Vagina (tissue), 2 donors: ENCODE results near the gene ARFGAP2. TPM values are rescaled to one million over a fixed set of nuclear protein-coding genes. Genes with fewer than 3 reads are reported as not detected.

Source experiments
- DNase-seq, 2 donors: peaks; one replicate each; pipeline ENCODE4 v3.0.0-alpha.2; 2017; ENCODE audit errors: extremely low spot score in 2 of 2
- H3K27ac ChIP-seq: fragments of 200-600 bp; sonication (generic); one replicate; pipeline ENCODE4 v1.5.1; 2019
- H3K27me3 ChIP-seq: fragments of 200-600 bp; sonication (generic); one replicate; pipeline ENCODE4 v1.5.1; 2019
- H3K36me3 ChIP-seq, 2 donors: fragments of 200-600 bp; sonication (generic); one replicate each; pipeline ENCODE4 v1.5.1; 2017 to 2019
- H3K4me1 ChIP-seq: fragments of 200-600 bp; sonication (generic); one replicate; pipeline ENCODE4 v1.5.1; 2019
- H3K4me3 ChIP-seq, 2 donors: fragments of 200-600 bp; sonication (generic); 1 replicate in 1 of 2; 2 replicates in 1 of 2; pipeline ENCODE4 v1.5.1; 2016 to 2019
- H3K9me3 ChIP-seq: fragments of 200-600 bp; sonication (generic); one replicate; pipeline ENCODE4 v1.5.1; 2019
- POLR2A ChIP-seq, 2 donors: fragments of 450-650 bp; IDR thresholded peaks; one replicate each; pipeline ENCODE4 v1.6.1; 2017; ENCODE audit warnings: antibody characterized with exemption in 2 of 2, mild to moderate bottlenecking in 2 of 2, moderate library complexity in 2 of 2
- POLR2AphosphoS5 ChIP-seq, 2 donors: sonication (generic); formaldehyde crosslinking; IDR thresholded peaks; one replicate each; pipeline ENCODE4 v1.9.0; 2017; ENCODE audit warnings: antibody characterized with exemption in 2 of 2, mild to moderate bottlenecking in 2 of 2, low read depth in 1 of 2; ENCODE audit not compliant: insufficient read depth in 1 of 2
- intact Hi-C: fragments of 100-400 bp; cut with DNase I; formaldehyde crosslinking; loops from one replicate; pipeline ENCODE4 v1.15.1; 2023
- total RNA-seq: library from RNA; depleted of rRNA; stranded (reverse); fragments of >200 nt; gene quantifications from one replicate; pipeline ENCODE4 v1.2.3, GENCODE V29; 2016
- TF ChIP-seq, protein P1 (sequence below), 3 experiments: fragments of 450-650 bp in 2 of 3; fragments of 200-600 bp in 1 of 3; sonication (generic) in 1 of 3; IDR thresholded peaks; one replicate each; pipeline ENCODE4 v1.5.1; 2017 to 2019; ENCODE audit warnings: antibody characterized with exemption in 3 of 3, mild to moderate bottlenecking in 2 of 3, moderate library complexity in 2 of 3

Gene ARFGAP2
- total RNA-seq, 1 donor from 2014 or later = 79.3 TPM

DNA sequence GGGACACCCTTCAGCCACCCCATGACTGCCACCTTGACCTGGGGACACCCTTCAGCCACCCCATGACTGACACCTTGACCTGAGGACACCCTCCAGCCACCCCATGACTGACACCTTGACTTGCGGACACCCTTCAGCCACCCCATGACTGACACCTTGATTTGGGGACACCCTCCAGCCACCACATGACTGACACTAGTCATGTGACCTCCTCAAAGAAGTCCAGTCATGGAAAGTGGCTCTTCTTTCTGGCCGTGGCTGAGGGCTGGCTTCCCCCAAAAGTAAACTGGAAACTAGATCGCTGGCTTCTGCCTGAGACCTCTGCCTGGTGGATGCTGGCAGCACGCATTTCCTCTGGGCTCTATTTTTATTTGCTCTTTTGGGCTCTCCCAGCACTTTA lies 28.4 kb downstream of the ARFGAP2 start:
- Histone ChIP-seq H3K4me3 (no peak overlapping the region), H3K27me3 (no peaks in the 10 kb centered on the region), H3K27ac (no peak overlapping the region), H3K9me3 (no peaks in the 10 kb centered on the region), H3K36me3 (no peaks in the 10 kb centered on the region), H3K4me1 (peaks cover 34% of the 10 kb centered on the region)
- intact Hi-C loops = no loop called here
- DNase-seq = no peak
- TF ChIP-seq POLR2A (IDR thresholded peaks at IDR 0.05) = no peak
- TF ChIP-seq, protein P1, sequence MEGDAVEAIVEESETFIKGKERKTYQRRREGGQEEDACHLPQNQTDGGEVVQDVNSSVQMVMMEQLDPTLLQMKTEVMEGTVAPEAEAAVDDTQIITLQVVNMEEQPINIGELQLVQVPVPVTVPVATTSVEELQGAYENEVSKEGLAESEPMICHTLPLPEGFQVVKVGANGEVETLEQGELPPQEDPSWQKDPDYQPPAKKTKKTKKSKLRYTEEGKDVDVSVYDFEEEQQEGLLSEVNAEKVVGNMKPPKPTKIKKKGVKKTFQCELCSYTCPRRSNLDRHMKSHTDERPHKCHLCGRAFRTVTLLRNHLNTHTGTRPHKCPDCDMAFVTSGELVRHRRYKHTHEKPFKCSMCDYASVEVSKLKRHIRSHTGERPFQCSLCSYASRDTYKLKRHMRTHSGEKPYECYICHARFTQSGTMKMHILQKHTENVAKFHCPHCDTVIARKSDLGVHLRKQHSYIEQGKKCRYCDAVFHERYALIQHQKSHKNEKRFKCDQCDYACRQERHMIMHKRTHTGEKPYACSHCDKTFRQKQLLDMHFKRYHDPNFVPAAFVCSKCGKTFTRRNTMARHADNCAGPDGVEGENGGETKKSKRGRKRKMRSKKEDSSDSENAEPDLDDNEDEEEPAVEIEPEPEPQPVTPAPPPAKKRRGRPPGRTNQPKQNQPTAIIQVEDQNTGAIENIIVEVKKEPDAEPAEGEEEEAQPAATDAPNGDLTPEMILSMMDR (IDR thresholded peaks at IDR 0.05) = no peak
- no peak for TF ChIP-seq POLR2AphosphoS5 (IDR thresholded peaks at IDR 0.05; ENCODE audit: insufficient read depth in 1 of 2, low read depth in 1 of 2)

DNA sequence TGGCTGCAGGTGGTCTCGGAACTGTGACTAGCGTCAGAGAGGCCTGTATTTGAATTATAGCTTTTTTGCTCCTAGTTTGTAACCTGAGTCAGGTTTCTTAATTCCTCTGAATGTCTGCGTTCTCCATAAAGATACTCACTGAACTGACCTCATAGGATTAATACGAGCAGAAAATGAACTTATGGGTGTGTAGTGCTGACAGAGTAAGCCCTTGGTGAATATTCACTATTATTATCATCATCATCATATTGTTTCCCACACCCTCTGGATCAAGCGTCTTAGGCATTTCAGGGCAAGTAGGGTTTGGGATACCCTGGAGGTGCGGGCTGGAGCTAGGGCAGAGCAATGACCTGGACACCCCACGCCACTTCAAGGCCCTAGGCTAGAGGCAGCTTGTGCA lies 29.0 kb downstream of the ARFGAP2 start:
- Histone ChIP-seq H3K4me1 (peaks cover 34% of the 10 kb centered on the region), H3K36me3 (no peaks in the 10 kb centered on the region), H3K4me3 (no peak overlapping the region), H3K27me3 (no peaks in the 10 kb centered on the region), H3K9me3 (no peaks in the 10 kb centered on the region), H3K27ac (no peak overlapping the region)
- TF ChIP-seq POLR2AphosphoS5 (IDR thresholded peaks at IDR 0.05; ENCODE audit: insufficient read depth in 1 of 2, low read depth in 1 of 2) (no peak), POLR2A (IDR thresholded peaks at IDR 0.05) (no peak)
- TF ChIP-seq, protein P1 (IDR thresholded peaks at IDR 0.05) = no peak
- intact Hi-C loops = no loop called here
- no peak for DNase-seq

DNA sequence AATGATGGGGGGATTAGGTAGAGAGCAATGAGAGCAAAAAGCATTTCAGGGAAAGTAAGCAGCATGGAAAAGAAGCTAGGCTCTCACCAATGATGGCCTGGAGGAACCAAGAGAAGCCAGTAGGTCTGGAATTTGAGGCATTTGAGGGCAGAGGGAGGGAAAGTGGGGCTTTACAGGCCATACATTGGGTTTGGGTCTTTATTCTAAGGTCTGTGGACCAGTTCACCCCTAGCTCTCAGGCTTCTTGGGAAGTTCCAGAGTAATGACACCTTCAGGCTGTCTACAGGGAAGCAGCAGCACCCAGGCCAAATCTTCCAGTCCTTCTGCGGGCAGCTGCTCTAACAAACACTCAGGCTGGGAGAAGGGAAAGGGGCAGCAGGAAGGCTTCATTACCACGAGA lies 29.4 kb downstream of the ARFGAP2 start:
- Histone ChIP-seq H3K36me3 (no peaks in the 10 kb centered on the region), H3K27ac (no peak overlapping the region), H3K9me3 (no peaks in the 10 kb centered on the region), H3K4me3 (no peak overlapping the region), H3K4me1 (peaks cover 34% of the 10 kb centered on the region), H3K27me3 (no peaks in the 10 kb centered on the region)
- intact Hi-C loops = no loop called here
- no peak for TF ChIP-seq POLR2A (IDR thresholded peaks at IDR 0.05)
- TF ChIP-seq, protein P1 (IDR thresholded peaks at IDR 0.05) = no peak
- no peak for TF ChIP-seq POLR2AphosphoS5 (IDR thresholded peaks at IDR 0.05; ENCODE audit: insufficient read depth in 1 of 2, low read depth in 1 of 2)
- DNase-seq = no peak

DNA sequence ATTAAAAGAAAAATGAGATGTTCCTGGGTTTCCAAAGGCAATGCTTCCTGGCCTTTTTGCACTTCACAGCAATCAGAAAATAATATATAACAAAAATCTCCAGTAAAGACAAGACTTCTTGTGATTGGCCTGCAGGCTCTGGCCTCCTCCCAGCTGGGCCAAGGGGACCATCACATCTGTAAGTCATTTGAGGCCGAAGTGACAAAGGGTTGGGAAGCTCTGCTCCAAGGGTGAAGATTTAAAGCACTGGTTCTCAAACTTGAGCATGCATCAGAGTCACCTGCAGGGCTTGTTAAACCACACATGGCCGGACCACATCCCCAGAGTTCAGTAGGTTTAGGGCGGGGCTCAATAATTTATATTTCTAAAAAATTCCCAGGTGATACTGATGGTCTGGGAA lies 32.1 kb downstream of the ARFGAP2 start:
- no peaks in the 10 kb centered on the region for H3K27me3 ChIP-seq
- no peak overlapping the region for H3K4me3 ChIP-seq
- no peak overlapping the region for H3K27ac ChIP-seq
- no peaks in the 10 kb centered on the region for H3K36me3 ChIP-seq
- intact Hi-C loops = no loop called here
- DNase-seq = no peak
- TF ChIP-seq POLR2A (IDR thresholded peaks at IDR 0.05) (no peak), POLR2AphosphoS5 (IDR thresholded peaks at IDR 0.05; ENCODE audit: insufficient read depth in 1 of 2, low read depth in 1 of 2) (no peak)
- TF ChIP-seq, protein P1 (IDR thresholded peaks at IDR 0.05) = no peak
- H3K4me1 ChIP-seq = peaks cover 24% of the 10 kb centered on the region
- no peaks in the 10 kb centered on the region for H3K9me3 ChIP-seq

DNA sequence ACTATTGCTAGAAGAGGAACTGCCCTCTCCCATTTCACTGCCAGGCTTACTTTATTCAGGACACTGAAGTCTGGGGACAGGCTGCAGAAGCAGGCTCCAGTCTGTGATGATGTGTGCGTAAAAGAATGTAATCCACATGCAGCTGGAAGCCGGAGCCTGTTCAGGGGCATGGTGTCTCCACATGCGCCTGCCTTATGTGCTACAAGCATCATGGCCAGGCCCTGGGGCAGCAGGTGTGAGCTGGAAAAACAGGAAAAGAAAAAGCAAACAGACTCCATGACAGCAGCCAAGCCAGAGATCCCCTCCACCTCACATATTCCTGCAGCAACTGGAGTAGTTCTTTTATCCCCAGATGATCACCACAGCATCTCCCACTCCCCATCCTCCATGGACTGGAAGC lies 33.4 kb downstream of the ARFGAP2 start:
- intact Hi-C loops = no loop called here
- no peak for DNase-seq
- Histone ChIP-seq H3K27ac (no peak overlapping the region), H3K36me3 (peaks cover 0 to 3% of the 10 kb centered on the region in 2 donors), H3K4me3 (no peak overlapping the region), H3K4me1 (peaks cover 12% of the 10 kb centered on the region), H3K9me3 (no peaks in the 10 kb centered on the region), H3K27me3 (no peaks in the 10 kb centered on the region)
- TF ChIP-seq POLR2A (IDR thresholded peaks at IDR 0.05) = no peak
- no peak for TF ChIP-seq POLR2AphosphoS5 (IDR thresholded peaks at IDR 0.05; ENCODE audit: insufficient read depth in 1 of 2, low read depth in 1 of 2)
- TF ChIP-seq, protein P1 (IDR thresholded peaks at IDR 0.05) = no peak
